Panc1 (cell line): ENCODE measurements around the gene FBXO42. TPM values are rescaled to one million over a fixed set of nuclear protein-coding genes. Genes with fewer than 3 reads are reported as not detected.
A peak's percentile ranks its signal among the peaks of the same experiment; 100 is the strongest.

Experiments
- ATAC-seq: fragments of 200-7000 bp; cut with Tn5 transposase; 2 replicates; pipeline ENCODE4 v1.9.1; 2020; ENCODE audit warnings: mild to moderate bottlenecking, moderate library complexity
- BruUV-seq: library from RNA; stranded (reverse); fragments of 400-500 nt; replicated peaks from 2 replicates; lab custom pipeline; 2021; lab: Mats Ljungman, UMichigan
- CTCF ChIA-PET: fragments of 300-600 bp; sonication (Branson Sonifier 250); formaldehyde crosslinking; loops from one replicate; lab custom pipeline; 2022; ENCODE audit warnings: antibody characterized with exemption; lab: Charles Lee
- POLR2A ChIA-PET: fragments of 300-600 bp; sonication (Branson Sonifier 250); formaldehyde crosslinking; loops from one replicate; lab custom pipeline; 2022; ENCODE audit warnings: antibody characterized with exemption; lab: Charles Lee
- DNase-seq: peaks from one replicate; pipeline ENCODE4 v3.0.0-alpha.2; 2010; ENCODE audit warnings: low read depth, low spot score
- H3K27ac ChIP-seq: 2 replicates; pipeline ENCODE4 v1.5.1; 2011; ENCODE audit warnings: mild to moderate bottlenecking, low read length, inconsistent platforms
- H3K27me3 ChIP-seq: fragments of 200-500 bp; sonication (Bioruptor generic); 2 replicates; pipeline ENCODE4 v1.6.0; 2014; ENCODE audit warnings: low read length, inconsistent platforms; ENCODE audit not compliant: control insufficient read depth, insufficient read depth
- H3K36me3 ChIP-seq: fragments of 200-500 bp; sonication (Bioruptor generic); 2 replicates; pipeline ENCODE4 v1.5.1; 2014; ENCODE audit warnings: inconsistent platforms, mild to moderate bottlenecking, low read length, moderate library complexity; ENCODE audit not compliant: control insufficient read depth, insufficient read depth
- H3K4me1 ChIP-seq: 2 replicates; pipeline ENCODE4 v1.5.1; 2011; ENCODE audit warnings: inconsistent platforms, mild to moderate bottlenecking, low read length, moderate library complexity; ENCODE audit not compliant: control insufficient read depth, insufficient read depth
- H3K4me3 ChIP-seq, 2 experiments: 2 replicates each; pipeline ENCODE4 v1.5.1; 2011 to 2012; ENCODE audit warnings: low read depth in 2 of 2, low read length in 2 of 2, mild to moderate bottlenecking in 2 of 2, inconsistent platforms in 1 of 2, moderate library complexity in 1 of 2
- H3K9me3 ChIP-seq: fragments of 200-500 bp; sonication (Bioruptor generic); 2 replicates; pipeline ENCODE4 v1.5.1; 2014; ENCODE audit warnings: low read depth, mild to moderate bottlenecking, inconsistent platforms, low read length, moderate library complexity; ENCODE audit not compliant: control insufficient read depth, insufficient read depth
- POLR2AphosphoS5 ChIP-seq: IDR thresholded peaks from 2 replicates; pipeline ENCODE4 v1.6.1; 2012; ENCODE audit warnings: mild to moderate bottlenecking, low read depth, low read length, moderate library complexity
- REST ChIP-seq, 2 experiments: IDR thresholded peaks; 2 replicates each; pipeline ENCODE4 v1.6.1; 2011 to 2012; ENCODE audit warnings: low read depth in 2 of 2, control low read depth in 1 of 2, low read length in 1 of 2, mild to moderate bottlenecking in 1 of 2, moderate library complexity in 1 of 2; ENCODE audit not compliant: insufficient read depth in 1 of 2
- SIN3A ChIP-seq: IDR thresholded peaks from 2 replicates; pipeline ENCODE4 v1.6.1; 2012; ENCODE audit warnings: low read depth, mild to moderate bottlenecking, low read length, moderate library complexity, borderline replicate concordance; ENCODE audit not compliant: insufficient read depth
- TCF7L2 ChIP-seq: IDR thresholded peaks from 2 replicates; pipeline ENCODE4 v1.6.1; 2011; ENCODE audit warnings: mild to moderate bottlenecking, low read depth, low read length, inconsistent platforms
- in situ Hi-C: cut with HindIII; loops from 2 replicates; pipeline ENCODE4 v1.10.0; 2016; ENCODE audit warnings: low sequenced_read_pairs, low pct_unique_long_range_greater_than_20kb
- intact Hi-C: fragments of 100-400 bp; cut with micrococcal nuclease; formaldehyde crosslinking; loops from one replicate; pipeline ENCODE4 v1.10.0; 2022; ENCODE audit not compliant: unreplicated experiment
- total RNA-seq: library from RNA; stranded (reverse); gene quantifications from one replicate; pipeline ENCODE4 v1.2.1, GENCODE V29; 2021; ENCODE audit not compliant: unreplicated experiment
- TF ChIP-seq, protein P1 (sequence below): fragments of 450-650 bp; IDR thresholded peaks from 2 replicates; pipeline ENCODE4 v1.5.1; 2017; ENCODE audit warnings: mild to moderate bottlenecking

Gene FBXO42
- total RNA-seq, 1 experiment from 2014 or later: 25.7 TPM

- H3K4me3 ChIP-seq: peak overlapping the region; percentile 48 to 83; a peak in 2 of 4 replicates
- no peak for DNase-seq
- H3K27me3 ChIP-seq: no peaks in the 10 kb centered on the region
- H3K27ac ChIP-seq: 0 out of 2 replicates have a peak overlapping the region, but pooled peaks have one; percentile 19
- no peaks in the 10 kb centered on the region for H3K36me3 ChIP-seq
- in situ Hi-C loops: no loop called here
- ChIA-PET POLR2A (interaction anchor here (0.6 kb wide), 1 partner anchor 20 kb away, joined by 3 read pairs; no protein-coding TSS in a partner anchor), CTCF (no interaction called here)
- intact Hi-C loops: no loop called here
- no peak for TF ChIP-seq SIN3A
- no peak for TF ChIP-seq POLR2AphosphoS5
- no peak for TF ChIP-seq TCF7L2
- TF ChIP-seq REST (IDR thresholded peaks at IDR 0.05; ENCODE audit: insufficient read depth in 1 of 2, low read depth in 2 of 2, low read length in 1 of 2): no peak
- TF ChIP-seq, protein P1, sequence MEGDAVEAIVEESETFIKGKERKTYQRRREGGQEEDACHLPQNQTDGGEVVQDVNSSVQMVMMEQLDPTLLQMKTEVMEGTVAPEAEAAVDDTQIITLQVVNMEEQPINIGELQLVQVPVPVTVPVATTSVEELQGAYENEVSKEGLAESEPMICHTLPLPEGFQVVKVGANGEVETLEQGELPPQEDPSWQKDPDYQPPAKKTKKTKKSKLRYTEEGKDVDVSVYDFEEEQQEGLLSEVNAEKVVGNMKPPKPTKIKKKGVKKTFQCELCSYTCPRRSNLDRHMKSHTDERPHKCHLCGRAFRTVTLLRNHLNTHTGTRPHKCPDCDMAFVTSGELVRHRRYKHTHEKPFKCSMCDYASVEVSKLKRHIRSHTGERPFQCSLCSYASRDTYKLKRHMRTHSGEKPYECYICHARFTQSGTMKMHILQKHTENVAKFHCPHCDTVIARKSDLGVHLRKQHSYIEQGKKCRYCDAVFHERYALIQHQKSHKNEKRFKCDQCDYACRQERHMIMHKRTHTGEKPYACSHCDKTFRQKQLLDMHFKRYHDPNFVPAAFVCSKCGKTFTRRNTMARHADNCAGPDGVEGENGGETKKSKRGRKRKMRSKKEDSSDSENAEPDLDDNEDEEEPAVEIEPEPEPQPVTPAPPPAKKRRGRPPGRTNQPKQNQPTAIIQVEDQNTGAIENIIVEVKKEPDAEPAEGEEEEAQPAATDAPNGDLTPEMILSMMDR: no peak
- ATAC-seq: no peak
- no TSS peak for BruUV-seq
- no peaks in the 10 kb centered on the region for H3K9me3 ChIP-seq
- 0 out of 2 replicates have a peak, but pooled peaks cover 5% of the 10 kb centered on the region for H3K4me1 ChIP-seq
Measured at GRCh38 chr1:16218014-16218673, 134.1 kb downstream of the FBXO42 start.

- Histone ChIP-seq H3K36me3 (no peaks in the 10 kb centered on the region), H3K9me3 (no peaks in the 10 kb centered on the region), H3K27ac (peak overlapping the region; percentile 55), H3K27me3 (no peaks in the 10 kb centered on the region), H3K4me1 (peaks cover 10% of the 10 kb centered on the region; the same call in 1 of the 2 replicates), H3K4me3 (peak overlapping the region; percentile 48 to 83)
- TF ChIP-seq, protein P1: no peak
- TF ChIP-seq TCF7L2 (no peak), POLR2AphosphoS5 (no peak), SIN3A (0 out of 2 replicates have a peak, but pooled peaks have one; percentile 37)
- in situ Hi-C loops (no loop called here), intact Hi-C loops (no loop called here)
- DNase-seq (no peak), ATAC-seq (peak; percentile 98)
- POLR2A ChIA-PET: no interaction called here
- CTCF ChIA-PET: interaction anchor here (0.6 to 1.0 kb wide), 2 partner anchors 139 to 146 kb away, joined by 4 to 5 read pairs; no protein-coding TSS in a partner anchor
- no TSS peak for BruUV-seq
Measured at GRCh38 chr1:16217061-16217785, 135.1 kb downstream of the FBXO42 start.
